Measurements from ENCODE around the gene TTC39C. TPM values are rescaled to one million over a fixed set of nuclear protein-coding genes. Genes with fewer than 3 reads are reported as not detected.
A peak's percentile ranks its signal among the peaks of the same experiment; 100 is the strongest.
"Not testable (repeated sequence)": the region's sequence is repeated elsewhere in the genome, so short reads cannot be mapped to it uniquely, and the experiment has no call there.

Gene TTC39C
- polyA plus RNA-seq, 1 donor: 10.9 TPM

- DNase-seq: no peak
Measured at GRCh38 chr18:24126155-24126961, 111.8 kb downstream of the TTC39C start.

- DNase-seq: no peak
Measured at GRCh38 chr18:24127735-24128134, 113.2 kb downstream of the TTC39C start.

- no peak for DNase-seq
Measured at GRCh38 chr18:24128700-24129099, 114.1 kb downstream of the TTC39C start.

- no peak for DNase-seq
Measured at GRCh38 chr18:24130494-24130893, 115.9 kb downstream of the TTC39C start.

- no peak for DNase-seq
Measured at GRCh38 chr18:24136967-24137373, 122.4 kb downstream of the TTC39C start.

GRCh38 chr18:24138409-24138788, 123.8 kb downstream of the TTC39C start:
- DNase-seq: no peak

GRCh38 chr18:24138789-24139616, 124.4 kb downstream of the TTC39C start, which contains the start of gene CABYR:
CABYR (plus strand) TSS chr18:24139062; CDS start chr18:24143115, 4,053 bp downstream.
- DNase-seq: peak; percentile 77

- DNase-seq: no peak
Measured at GRCh38 chr18:24140697-24141096, 126.1 kb downstream of the TTC39C start.

GRCh38 chr18:24142376-24142775, 127.8 kb downstream of the TTC39C start:
- no peak for DNase-seq

GRCh38 chr18:24149591-24149990, 135.0 kb downstream of the TTC39C start:
- DNase-seq: not testable (repeated sequence)

GRCh38 chr18:24153397-24153796, 138.8 kb downstream of the TTC39C start:
- no peak for DNase-seq

GRCh38 chr18:24157855-24158254, 143.3 kb downstream of the TTC39C start:
- DNase-seq: no peak

- DNase-seq: no peak
Measured at GRCh38 chr18:24160086-24160485, 145.5 kb downstream of the TTC39C start.

- no peak for DNase-seq
Measured at GRCh38 chr18:24161304-24161703, 146.8 kb downstream of the TTC39C start.

- no peak for DNase-seq
Measured at GRCh38 chr18:24168496-24168895, 153.9 kb downstream of the TTC39C start.

GRCh38 chr18:24170360-24170759, 155.8 kb downstream of the TTC39C start:
- no peak for DNase-seq

- no peak for DNase-seq
Measured at GRCh38 chr18:24173997-24174396, 159.4 kb downstream of the TTC39C start.

- DNase-seq: peak; percentile 32
Measured at GRCh38 chr18:24176727-24177416, 162.3 kb downstream of the TTC39C start.

- no peak for DNase-seq
Measured at GRCh38 chr18:24177499-24178133, 163.1 kb downstream of the TTC39C start.

- DNase-seq: no peak
Measured at GRCh38 chr18:24180048-24180447, 165.5 kb downstream of the TTC39C start.

- DNase-seq: no peak
Measured at GRCh38 chr18:24181806-24182205, 167.3 kb downstream of the TTC39C start.

Data from left kidney (tissue), 2 donors.